Measurements from ENCODE around the gene ANKRD63.

The ANKRD63 gene

GRCh38 chr15:40250771-40251483, 31.9 kb downstream of the ANKRD63 start:
- no peak for ATAC-seq
- TF ChIP-seq BACH2 (CRISPR knock-in tag; IDR thresholded peaks at IDR 0.05; ENCODE audit: borderline replicate concordance) (no peak), ZNF565 (CRISPR knock-in tag; conservative IDR thresholded peaks at IDR 0.05; ENCODE audit: low read depth) (no peak), ISL1 (CRISPR knock-in tag; IDR thresholded peaks at IDR 0.05) (no peak), PPARA (CRISPR knock-in tag; IDR thresholded peaks at IDR 0.05; ENCODE audit: borderline replicate concordance) (no peak), ZNF8 (CRISPR knock-in tag; IDR thresholded peaks at IDR 0.05) (no peak), ZFP3 (CRISPR knock-in tag; IDR thresholded peaks at IDR 0.05) (no peak), SNAI2 (CRISPR knock-in tag; IDR thresholded peaks at IDR 0.05) (no peak), ZC3H10 (CRISPR knock-in tag; IDR thresholded peaks at IDR 0.05) (no peak), RARB (CRISPR knock-in tag; IDR thresholded peaks at IDR 0.05) (no peak), CSDC2 (CRISPR knock-in tag; IDR thresholded peaks at IDR 0.05) (no peak), POU6F1 (CRISPR knock-in tag; IDR thresholded peaks at IDR 0.05; ENCODE audit: borderline replicate concordance, low read depth) (no peak), ZNF70 (CRISPR knock-in tag; IDR thresholded peaks at IDR 0.05) (no peak)
- TF ChIP-seq, protein P1, sequence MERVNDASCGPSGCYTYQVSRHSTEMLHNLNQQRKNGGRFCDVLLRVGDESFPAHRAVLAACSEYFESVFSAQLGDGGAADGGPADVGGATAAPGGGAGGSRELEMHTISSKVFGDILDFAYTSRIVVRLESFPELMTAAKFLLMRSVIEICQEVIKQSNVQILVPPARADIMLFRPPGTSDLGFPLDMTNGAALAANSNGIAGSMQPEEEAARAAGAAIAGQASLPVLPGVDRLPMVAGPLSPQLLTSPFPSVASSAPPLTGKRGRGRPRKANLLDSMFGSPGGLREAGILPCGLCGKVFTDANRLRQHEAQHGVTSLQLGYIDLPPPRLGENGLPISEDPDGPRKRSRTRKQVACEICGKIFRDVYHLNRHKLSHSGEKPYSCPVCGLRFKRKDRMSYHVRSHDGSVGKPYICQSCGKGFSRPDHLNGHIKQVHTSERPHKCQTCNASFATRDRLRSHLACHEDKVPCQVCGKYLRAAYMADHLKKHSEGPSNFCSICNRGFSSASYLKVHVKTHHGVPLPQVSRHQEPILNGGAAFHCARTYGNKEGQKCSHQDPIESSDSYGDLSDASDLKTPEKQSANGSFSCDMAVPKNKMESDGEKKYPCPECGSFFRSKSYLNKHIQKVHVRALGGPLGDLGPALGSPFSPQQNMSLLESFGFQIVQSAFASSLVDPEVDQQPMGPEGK (CRISPR knock-in tag; IDR thresholded peaks at IDR 0.05; ENCODE audit: borderline replicate concordance) = no peak

DNA sequence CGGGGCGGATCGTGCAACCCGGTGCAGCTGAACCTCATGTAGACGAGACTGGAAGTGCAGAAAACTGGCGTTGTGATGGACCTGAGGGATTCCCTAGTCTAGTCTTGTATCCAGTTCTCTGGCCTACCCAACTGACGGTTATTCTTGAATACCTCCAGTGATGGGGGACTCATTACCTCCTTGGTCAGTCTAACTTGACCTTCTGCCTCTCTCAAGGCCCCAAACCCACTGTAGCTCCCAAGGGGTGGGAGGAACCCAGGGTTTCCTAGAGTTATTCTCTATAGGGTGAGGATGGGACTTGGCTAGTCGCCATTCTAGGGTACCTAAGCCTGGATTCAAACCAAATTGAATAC, 32.6 kb downstream of the ANKRD63 start:
- ATAC-seq = no peak

GRCh38 chr15:40249477-40250303, 33.2 kb downstream of the ANKRD63 start:
- TF ChIP-seq TOX (CRISPR knock-in tag; IDR thresholded peaks at IDR 0.05; ENCODE audit: borderline replicate concordance) (no peak), ZFP3 (CRISPR knock-in tag; IDR thresholded peaks at IDR 0.05) (no peak)
- ATAC-seq = peak; percentile 85

More for the DNA sequence above, 32.6 kb downstream of the ANKRD63 start:
- TF ChIP-seq ZNF8 (CRISPR knock-in tag; IDR thresholded peaks at IDR 0.05) = no peak
- no peak for TF ChIP-seq OSR1 (CRISPR knock-in tag; IDR thresholded peaks at IDR 0.05)
- TF ChIP-seq, protein P1 (CRISPR knock-in tag; IDR thresholded peaks at IDR 0.05; ENCODE audit: borderline replicate concordance) = no peak
- no peak for TF ChIP-seq RARB (CRISPR knock-in tag; IDR thresholded peaks at IDR 0.05)
- no peak for TF ChIP-seq CSDC2 (CRISPR knock-in tag; IDR thresholded peaks at IDR 0.05)
- TF ChIP-seq TCF4 (CRISPR knock-in tag; IDR thresholded peaks at IDR 0.05; ENCODE audit: borderline replicate concordance) = no peak
- no peak for TF ChIP-seq ESRRG (CRISPR knock-in tag; IDR thresholded peaks at IDR 0.05)

- no peak for ATAC-seq
- TF ChIP-seq ESRRG (CRISPR knock-in tag; IDR thresholded peaks at IDR 0.05) = no peak
- TF ChIP-seq, protein P1 (CRISPR knock-in tag; IDR thresholded peaks at IDR 0.05; ENCODE audit: borderline replicate concordance) = no peak
- no peak for TF ChIP-seq ZFP3 (CRISPR knock-in tag; IDR thresholded peaks at IDR 0.05)
- TF ChIP-seq GLIS3 (CRISPR knock-in tag; IDR thresholded peaks at IDR 0.05) = no peak
- TF ChIP-seq ISL1 (CRISPR knock-in tag; IDR thresholded peaks at IDR 0.05) = no peak
- TF ChIP-seq TSHZ2 (CRISPR knock-in tag; IDR thresholded peaks at IDR 0.05) = no peak
- TF ChIP-seq, protein P2, sequence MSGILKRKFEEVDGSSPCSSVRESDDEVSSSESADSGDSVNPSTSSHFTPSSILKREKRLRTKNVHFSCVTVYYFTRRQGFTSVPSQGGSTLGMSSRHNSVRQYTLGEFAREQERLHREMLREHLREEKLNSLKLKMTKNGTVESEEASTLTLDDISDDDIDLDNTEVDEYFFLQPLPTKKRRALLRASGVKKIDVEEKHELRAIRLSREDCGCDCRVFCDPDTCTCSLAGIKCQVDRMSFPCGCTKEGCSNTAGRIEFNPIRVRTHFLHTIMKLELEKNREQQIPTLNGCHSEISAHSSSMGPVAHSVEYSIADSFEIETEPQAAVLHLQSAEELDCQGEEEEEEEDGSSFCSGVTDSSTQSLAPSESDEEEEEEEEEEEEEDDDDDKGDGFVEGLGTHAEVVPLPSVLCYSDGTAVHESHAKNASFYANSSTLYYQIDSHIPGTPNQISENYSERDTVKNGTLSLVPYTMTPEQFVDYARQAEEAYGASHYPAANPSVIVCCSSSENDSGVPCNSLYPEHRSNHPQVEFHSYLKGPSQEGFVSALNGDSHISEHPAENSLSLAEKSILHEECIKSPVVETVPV (CRISPR knock-in tag; IDR thresholded peaks at IDR 0.05) = no peak
Measured at GRCh38 chr15:40248006-40248783, 34.7 kb downstream of the ANKRD63 start.

All from SK-N-SH treated with all-trans-retinoic acid at 6 μM for 48 hours (cell line).